ACHN (cell line): ENCODE measurements around the gene C10orf105.
A peak's percentile ranks its signal among the peaks of the same experiment; 100 is the strongest.

Source experiments
- DNase-seq: peaks from one replicate; pipeline ENCODE4 v3.0.0-alpha.2; 2015
- in situ Hi-C: cut with HindIII; loops from 2 replicates; pipeline ENCODE4 v1.10.0; 2017; ENCODE audit warnings: low sequenced_read_pairs, low pct_ligation_motif_present, low pct_unique_long_range_greater_than_20kb

Gene C10orf105

DNA sequence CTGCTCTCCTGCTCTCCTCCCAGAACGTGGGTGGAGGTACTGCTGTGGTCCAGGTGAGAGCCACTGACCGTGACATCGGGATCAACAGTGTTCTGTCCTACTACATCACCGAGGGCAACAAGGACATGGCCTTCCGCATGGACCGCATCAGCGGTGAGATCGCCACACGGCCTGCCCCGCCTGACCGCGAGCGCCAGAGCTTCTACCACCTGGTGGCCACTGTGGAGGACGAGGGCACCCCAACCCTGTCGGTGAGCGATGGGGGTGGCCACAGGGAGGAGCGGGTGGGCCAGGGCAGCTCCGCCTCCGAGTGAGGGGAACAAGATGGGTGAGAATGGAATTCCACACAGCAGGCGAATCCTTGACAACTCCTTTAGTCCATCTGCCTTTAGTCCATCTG is 22.1 kb upstream of the C10orf105 start:
- no peak for DNase-seq
- in situ Hi-C loops, result no loop called here

DNA sequence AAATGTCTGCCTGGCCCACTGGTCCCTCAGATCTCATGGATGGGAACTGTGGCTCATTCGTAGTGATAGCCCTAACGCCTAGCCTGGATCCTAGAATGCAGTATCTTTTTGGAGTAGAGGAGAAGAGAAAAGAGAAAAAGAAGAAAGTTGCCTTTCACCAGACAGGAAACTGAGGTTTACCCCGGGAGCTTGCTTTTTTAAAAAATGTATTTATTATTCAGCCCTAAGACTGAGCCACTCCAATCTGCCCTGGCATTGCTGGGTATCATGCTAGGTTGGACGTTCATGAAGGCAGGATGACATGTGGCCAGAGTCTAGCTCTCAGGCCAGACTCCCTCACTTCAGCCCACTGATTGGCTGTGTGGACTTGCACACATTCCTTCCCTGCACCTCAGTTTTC is 21.5 kb upstream of the C10orf105 start:
- in situ Hi-C loops, result no loop called here
- DNase-seq, result no peak

DNA sequence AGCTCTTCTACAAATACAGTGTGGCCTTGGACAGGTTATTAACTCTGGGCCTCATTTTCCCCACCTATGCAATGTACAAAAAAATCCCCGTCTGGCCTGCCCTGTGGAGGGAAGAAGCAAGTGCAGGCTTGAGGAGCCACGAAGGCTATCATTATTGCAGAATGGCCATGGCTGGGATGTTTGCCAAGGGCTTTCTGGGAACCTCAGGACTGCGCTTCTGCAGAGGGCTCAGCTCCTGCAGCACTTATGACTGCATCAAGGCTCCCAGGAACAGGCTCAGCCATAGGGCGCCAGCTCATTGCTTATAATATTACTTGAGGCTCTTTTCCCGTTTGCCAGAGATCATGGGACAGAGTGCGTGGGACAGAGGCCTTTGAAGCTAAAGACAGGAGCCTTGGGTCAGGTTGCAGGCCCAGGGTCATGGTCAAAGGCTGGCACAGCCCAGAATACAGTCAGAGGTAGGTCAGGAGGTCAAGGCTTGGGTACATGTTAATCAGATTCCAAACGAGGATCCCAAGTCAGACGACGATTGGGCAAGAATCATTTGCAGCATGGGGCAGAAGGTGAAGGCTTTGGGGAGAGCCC is 20.6 kb upstream of the C10orf105 start:
- in situ Hi-C loops, result no loop called here
- no peak for DNase-seq

DNA sequence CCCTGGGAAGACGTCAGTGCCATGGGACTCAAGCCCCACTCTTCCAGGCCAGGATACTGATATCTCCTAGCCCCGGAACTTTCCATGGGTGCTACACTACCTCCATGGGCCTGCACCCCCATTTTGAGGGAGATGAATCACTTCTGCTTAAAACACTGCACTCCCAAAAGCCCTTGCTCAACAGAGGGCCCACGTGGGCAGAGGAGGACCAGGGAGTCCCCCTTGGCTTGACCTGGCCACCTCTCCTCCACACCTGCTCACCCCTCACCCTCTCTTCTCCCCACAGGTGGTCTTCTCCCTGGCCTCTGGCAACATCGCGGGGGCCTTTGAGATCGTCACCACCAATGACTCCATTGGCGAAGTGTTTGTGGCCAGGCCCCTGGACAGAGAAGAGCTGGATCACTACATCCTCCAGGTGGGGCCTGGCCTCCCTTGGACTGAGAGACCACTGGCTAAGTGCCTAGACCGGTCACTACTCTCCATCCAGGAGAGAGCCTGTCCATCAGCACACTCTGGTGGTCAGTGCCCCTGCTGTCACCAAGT is 19.9 kb upstream of the C10orf105 start:
- no peak for DNase-seq
- in situ Hi-C loops, result no loop called here

DNA sequence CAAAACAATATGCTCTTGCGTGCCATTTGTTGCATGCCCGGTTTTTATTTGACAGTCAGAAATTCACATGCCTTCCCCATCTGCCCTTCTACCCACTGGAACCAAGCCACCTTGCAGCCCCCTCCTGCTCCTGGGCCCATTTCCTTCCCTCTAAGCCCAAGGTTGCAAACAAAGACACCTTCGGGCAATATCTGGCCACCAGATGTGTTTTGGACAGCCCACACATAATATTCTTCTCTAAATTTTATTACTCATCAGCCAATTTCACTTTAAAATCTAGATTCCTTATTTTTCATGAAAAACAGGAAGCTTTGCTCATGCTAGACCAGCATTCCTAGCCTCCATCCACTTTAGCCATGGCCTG is 18.2 kb upstream of the C10orf105 start:
- in situ Hi-C loops, result no loop called here
- DNase-seq, result no peak

DNA sequence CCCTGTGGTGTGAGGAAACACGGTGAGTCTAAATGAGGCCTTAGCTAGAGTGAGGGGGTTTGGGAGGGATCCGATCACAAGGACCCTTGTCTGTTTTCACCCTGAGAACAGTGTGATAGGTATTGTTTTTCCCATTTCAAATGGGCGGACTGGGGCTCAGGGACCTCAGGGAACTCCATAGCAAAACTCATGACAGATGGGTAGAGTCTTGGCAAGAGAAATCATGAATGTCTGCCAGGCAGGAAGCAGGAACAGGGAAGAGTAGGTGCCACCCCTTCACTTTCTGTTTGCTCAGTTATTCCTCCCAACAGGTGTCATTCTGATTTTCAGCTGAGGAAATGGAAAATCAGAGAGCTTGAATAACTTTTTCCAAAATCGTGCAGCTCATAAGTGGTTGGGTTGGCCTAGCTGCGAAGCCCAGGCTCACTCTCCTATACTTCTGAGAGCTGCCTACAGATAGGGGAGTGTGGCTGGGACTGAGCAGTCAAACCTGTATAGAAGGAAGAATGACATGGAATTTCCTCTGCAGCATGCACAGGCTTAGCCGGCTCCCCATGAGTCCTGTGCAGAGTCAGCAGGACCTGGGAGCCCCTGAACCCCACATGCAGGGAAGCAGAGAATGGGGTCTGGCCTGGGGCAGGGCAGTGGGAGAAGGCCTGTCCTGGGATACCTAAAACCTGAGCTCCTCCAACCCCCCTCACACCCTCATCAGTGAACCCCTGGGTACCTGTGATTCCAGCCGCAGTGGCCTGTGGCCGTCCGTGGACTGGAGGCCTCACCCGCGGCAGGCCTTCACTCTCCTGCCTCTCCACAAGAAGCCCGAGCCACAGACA is 17.6 kb upstream of the C10orf105 start:
- in situ Hi-C loops, result no loop called here
- no peak for DNase-seq

DNA sequence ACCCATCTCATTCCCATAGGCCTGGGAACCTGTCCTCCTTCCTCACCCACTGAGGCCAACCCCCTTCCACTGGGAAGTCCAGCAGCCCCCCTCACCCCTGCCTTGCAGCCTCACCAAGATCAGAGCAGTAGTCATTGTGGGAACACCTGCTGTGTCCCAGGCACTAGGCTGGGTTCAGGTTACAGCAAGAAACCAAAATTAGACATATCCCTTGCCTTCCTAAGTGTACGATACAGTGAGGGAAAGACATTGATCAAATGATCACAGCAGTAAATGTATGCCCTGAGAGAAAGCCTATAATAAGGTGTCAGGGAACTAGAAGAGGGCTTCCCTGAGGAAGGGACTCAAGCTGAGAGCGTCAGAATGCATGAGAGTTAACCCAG is 17.0 kb upstream of the C10orf105 start:
- in situ Hi-C loops, result no loop called here

DNA sequence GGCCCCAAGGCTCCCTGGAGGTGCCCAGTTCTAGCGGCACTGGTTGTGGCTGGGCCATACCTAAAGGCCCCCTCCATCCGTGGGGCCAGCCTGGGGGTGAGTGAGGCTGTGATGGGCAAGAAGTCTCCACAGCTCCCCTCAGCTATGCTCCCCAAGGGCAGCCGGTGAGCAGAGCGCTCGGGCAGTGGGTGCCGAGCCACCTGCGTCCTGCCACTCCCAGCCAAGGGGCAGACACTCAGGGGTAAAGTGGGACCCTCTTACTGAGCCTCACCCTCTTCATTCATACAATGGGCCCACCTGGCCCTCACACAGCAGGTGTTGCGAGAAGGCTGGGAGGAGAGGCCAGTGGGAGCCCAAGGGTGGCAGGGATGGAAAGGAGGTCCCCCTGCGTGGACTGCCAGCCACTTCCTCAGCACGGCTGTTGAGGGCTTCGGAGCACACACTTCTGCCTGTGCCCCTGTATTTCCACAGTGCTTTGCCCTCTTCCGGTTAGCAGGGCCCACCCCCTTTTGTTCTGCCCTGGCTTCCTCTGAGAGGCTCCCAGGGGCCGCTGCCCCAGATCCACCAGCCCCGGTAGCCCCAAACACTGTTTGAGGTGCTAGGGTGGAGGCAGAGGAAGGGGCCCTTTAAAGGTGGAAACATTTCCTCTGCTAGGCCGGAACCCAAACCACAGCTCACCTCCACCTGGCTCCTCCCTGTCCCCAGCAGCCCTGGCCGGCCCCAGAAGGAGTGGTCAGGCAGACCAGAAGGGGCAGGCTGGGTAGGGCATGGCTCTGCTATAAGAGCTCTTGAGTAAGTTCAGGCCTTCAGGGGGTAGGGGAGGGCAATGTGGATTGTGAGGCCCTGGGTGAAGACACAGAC is 16.4 kb upstream of the C10orf105 start:
- no peak for DNase-seq
- in situ Hi-C loops, result no loop called here

More for the DNA sequence above, 17.0 kb upstream of the C10orf105 start:
- DNase-seq, result no peak

DNA sequence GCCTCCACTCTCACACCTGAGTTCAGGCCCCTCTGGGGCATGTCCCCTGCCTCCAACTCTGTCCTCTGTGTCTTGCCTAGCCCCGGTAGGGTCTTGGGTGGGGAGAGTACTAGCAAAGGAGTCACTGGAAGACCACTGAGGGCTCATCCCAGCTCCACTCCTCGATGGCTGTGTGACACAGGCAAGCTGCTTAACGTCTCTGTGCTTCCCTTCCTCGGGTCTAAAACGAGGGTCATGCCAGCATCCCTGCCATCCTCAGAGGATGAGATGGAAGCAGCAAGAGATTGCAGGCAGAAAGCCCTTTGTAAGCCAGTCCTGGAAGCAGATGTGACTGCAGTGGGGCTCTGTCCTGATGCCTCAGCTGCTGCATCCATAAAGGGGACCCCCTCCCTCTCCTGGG is 15.2 kb upstream of the C10orf105 start:
- no peak for DNase-seq
- in situ Hi-C loops, result no loop called here

DNA sequence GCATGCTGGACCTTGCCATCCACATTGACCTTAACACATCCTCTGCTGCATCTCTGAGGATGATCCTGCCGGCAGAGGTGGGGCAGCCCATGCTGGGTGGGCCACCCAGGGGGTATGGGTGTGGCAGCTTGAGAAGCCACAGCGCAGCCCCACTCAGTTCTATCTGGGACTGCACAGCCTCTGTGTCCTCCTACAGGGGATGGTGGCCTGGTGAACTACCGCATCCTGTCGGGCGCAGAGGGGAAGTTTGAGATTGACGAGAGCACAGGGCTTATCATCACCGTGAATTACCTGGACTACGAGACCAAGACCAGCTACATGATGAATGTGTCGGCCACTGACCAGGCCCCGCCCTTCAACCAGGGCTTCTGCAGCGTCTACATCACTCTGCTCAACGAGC is 12.2 kb upstream of the C10orf105 start:
- in situ Hi-C loops, result no loop called here
- no peak for DNase-seq

DNA sequence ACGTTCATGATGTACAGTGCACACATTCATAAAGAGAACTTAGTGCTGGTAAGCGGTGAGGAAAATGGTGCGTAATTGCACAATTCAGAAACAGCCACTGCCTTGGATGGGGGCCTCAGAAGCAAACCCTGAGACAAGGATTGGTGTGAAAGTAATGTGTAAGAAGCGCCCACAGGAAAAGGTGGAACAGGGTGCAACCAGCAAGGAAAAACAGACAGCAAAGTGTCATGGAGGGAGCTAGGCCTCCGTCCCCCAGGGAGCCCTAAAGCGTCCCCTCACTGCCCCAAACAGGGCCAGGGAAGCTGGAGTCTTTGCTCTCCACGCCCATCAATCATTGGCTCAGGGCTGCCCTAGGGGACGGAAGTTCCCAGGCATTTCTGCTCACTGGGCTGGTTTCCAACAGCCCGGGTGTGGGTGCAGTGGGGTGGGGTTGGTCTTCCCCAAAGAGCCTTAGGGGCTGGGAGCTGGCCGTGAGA is 9.6 kb upstream of the C10orf105 start:
- DNase-seq, result no peak
- in situ Hi-C loops, result no loop called here

DNA sequence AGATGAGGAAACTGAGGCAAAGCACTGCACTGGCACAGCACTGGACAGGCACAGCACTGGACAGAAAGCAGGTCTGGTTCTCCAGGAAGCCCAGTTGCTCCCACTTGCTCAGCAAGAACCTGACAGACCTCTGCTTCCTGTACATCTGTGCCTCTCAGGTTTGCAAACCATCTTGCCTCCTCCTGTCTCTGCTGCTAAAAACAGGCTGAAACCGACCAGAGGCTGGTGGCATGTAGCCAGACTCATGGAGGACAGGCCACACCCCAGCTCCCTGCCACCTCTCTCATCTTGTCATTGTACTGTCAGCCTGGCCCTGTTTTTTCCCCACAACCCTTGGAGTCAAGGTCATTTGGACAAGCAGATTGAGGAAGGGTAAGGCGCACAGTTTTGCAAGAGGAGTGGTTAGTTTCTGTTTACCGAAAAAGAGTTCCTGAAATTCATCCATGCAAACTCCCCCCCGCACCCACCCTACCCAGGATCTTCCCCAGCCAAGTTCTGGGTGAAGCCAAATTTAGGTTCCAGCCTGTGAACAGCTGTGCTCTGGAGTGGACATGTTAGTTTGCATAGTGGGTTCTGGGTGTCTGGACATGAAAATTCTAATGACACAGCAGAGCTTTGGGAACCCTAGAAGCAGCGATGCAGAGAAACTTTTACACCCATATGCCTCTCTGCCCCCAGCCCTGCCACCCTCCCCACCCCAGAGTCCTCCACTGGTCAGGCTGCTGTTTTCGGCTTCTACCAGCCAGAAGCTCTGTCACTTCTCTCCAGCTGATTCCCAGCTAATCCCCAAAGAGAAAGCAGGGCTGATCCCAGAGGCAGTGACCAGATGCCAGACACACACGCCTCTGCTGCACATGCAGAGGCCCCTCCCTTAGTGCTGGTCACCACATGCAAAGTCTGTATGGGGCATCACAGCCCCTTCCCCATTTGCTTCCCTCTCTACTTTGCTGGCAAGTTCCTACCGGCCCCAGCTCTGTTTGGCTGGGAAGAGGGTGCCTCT is 8.5 kb upstream of the C10orf105 start:
- in situ Hi-C loops, result no loop called here
- no peak for DNase-seq

DNA sequence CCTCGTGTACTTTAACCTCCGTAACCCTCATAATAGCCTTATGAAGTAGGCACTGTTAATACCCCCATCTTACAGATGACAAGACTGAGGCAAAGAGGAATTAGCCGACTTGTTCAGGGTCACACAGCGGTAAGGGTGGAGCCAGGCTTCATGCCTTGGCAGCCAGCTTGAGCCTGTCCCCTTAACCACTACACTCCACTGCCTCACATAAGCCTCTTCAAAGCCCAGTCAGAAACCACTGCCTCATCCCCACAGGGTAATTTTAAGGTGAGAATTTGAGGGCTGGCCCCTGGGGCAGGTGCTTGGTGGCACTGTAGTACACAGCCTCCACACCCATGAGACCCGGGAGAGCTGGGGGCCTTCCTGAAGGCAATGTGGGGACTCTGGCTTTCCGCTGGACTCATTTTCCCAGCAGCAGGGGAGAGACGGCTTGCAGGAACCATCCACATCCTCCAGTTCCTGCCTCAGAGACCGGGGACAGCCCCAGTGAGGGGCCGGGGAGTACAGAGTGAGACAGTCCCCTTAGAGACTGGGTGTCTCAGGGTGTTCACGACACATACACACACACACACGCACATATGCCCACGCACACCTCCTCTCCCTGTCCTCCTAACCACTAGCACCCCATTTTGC is 7.6 kb upstream of the C10orf105 start:
- no peak for DNase-seq
- in situ Hi-C loops, result no loop called here

DNA sequence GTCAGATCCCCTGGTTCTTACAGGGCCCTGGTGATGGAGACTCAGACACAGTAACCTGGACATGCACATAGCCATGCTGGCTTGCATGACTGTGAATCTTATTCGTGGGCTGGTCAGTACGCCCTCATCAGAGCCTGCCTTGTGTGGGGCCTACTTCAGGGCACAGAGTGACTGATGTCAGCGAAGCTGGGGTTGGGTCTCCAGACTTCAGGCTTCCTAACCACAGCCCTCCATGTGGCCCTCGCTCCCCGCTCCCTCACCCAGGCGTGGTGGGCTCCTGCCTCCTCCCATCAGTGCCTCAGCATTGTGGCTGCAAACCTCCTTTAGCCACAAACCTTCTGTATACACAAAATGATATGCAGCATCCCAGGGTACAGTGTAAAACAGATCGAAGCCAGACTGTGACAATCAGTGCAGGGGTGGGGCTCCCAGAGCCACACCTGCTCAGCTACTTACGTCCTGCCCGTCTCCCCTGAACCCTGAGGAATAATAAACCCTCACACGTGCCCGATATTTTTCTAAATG is 7.1 kb upstream of the C10orf105 start:
- DNase-seq, result no peak
- in situ Hi-C loops, result no loop called here

DNA sequence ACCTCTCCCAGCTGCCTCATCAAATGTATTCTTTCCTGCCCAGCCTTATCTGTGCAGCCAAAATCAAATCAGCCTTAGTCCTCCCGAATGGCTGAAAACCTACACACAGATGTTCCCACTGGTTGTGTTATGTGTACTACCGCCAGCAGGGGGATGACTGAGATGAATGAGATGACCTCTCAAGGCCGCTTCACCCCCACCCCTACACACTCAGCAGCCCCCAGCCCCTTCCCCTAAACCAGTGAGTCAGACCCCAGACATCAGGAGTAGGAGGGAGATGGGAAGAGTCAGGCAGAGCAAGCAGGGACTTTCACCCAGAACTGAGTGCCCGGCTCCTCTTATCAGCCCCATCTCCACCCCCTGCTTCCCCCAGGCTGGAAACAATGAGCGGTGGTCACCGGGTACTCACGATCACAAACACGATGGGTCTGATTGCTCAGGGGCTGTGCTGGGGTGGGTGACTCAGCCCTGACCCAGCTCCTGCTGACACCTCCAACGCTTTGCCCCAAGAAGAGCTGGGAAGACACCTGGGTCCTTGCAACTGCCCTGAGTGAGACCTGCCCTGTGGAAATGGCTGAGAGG is 6.5 kb upstream of the C10orf105 start:
- DNase-seq, result peak; percentile 50
- in situ Hi-C loops, result no loop called here

DNA sequence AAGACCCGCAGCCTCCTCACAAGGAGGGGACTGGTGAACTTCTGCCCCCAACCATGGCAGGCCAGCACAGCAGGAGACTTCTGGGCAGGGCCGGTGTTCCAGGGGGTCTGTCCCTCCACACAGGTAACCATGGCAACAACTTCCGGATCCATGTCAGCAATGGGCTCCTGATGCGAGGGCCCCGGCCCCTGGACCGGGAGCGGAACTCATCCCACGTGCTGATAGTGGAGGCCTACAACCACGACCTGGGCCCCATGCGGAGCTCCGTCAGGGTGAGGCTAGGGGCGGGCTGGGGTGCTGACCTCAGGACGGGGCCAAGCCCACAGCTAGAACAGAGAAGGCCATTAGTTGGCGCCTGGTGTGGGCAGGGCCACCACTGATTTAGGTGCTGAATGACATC is 5.7 kb upstream of the C10orf105 start:
- in situ Hi-C loops, result no loop called here
- no peak for DNase-seq

DNA sequence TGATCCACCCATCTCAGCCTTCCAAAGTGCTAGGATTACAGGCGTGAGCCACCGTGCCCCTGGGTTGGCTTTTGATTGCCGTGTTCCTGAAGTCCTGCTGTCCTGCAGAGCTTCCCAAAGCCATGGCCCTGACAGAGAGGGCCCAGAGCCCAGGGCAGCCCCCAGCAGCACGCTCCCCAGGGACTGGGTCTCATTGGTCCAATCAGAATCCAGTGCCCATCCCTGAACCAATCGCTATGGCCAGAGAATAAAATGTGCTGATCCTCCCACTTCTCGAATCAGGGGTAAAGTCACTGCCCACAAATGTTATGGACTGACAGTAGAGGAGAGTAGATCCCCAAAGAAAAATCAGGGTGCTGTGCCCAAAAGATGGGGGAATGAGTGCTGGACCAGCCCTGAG is 5.0 kb upstream of the C10orf105 start:
- in situ Hi-C loops, result no loop called here

More for the DNA sequence above, 5.0 kb upstream of the C10orf105 start:
- no peak for DNase-seq
